Karpas-422 (cell line): ENCODE data around the gene OLFM2. TPM values are rescaled to one million over a fixed set of nuclear protein-coding genes. Genes with fewer than 3 reads are reported as not detected.

ENCODE experiments used
- DNase-seq: peaks from one replicate; pipeline ENCODE4 v3.0.0-alpha.2; 2015
- H2AFZ ChIP-seq: fragments of 200-600 bp; sonication (generic); 2 replicates; pipeline ENCODE4 v1.6.1; 2014; ENCODE audit warnings: antibody characterized with exemption, low read length, mixed read lengths
- H3K27ac ChIP-seq: fragments of 200-600 bp; sonication (generic); 2 replicates; pipeline ENCODE4 v1.5.1; 2014; ENCODE audit warnings: mild to moderate bottlenecking, low read length, moderate library complexity
- H3K27me3 ChIP-seq: fragments of 200-600 bp; sonication (generic); 2 replicates; pipeline ENCODE4 v1.6.1; 2014; ENCODE audit warnings: low read length, mixed read lengths
- H3K36me3 ChIP-seq: fragments of 200-600 bp; sonication (generic); 2 replicates; pipeline ENCODE4 v1.6.1; 2014; ENCODE audit warnings: low read length, mixed read lengths; ENCODE audit not compliant: insufficient read depth
- H3K4me1 ChIP-seq: fragments of 200-600 bp; sonication (generic); 2 replicates; pipeline ENCODE4 v1.6.1; 2014; ENCODE audit warnings: mild to moderate bottlenecking, low read length, mixed read lengths
- H3K4me2 ChIP-seq: fragments of 200-600 bp; sonication (generic); 2 replicates; pipeline ENCODE4 v1.6.1; 2014; ENCODE audit warnings: low read length, low read depth, mild to moderate bottlenecking; ENCODE audit not compliant: poor library complexity, severe bottlenecking
- H3K4me3 ChIP-seq: fragments of 200-600 bp; sonication (generic); 2 replicates; pipeline ENCODE4 v1.5.1; 2014; ENCODE audit warnings: mild to moderate bottlenecking, antibody characterized with exemption, low read length, mixed read lengths
- H3K79me2 ChIP-seq: fragments of 200-600 bp; sonication (generic); 2 replicates; pipeline ENCODE4 v1.6.1; 2014; ENCODE audit warnings: mild to moderate bottlenecking, low read length, mixed read lengths
- H3K9ac ChIP-seq: fragments of 200-600 bp; sonication (generic); 2 replicates; pipeline ENCODE4 v1.6.0; 2014; ENCODE audit warnings: low read length
- H3K9me2 ChIP-seq: fragments of 200-600 bp; sonication (generic), shearing (Covaris generic); replicated peaks from 2 replicates; pipeline ENCODE4 v1.6.0; 2014; ENCODE audit warnings: mild to moderate bottlenecking, low read length, moderate library complexity; ENCODE audit not compliant: insufficient read depth
- H3K9me3 ChIP-seq: fragments of 300-700, 200-600 bp; sonication (generic); 2 replicates; pipeline ENCODE4 v1.6.1; 2014; ENCODE audit warnings: low read length, mixed read lengths
- H4K20me1 ChIP-seq: fragments of 200-600 bp; sonication (generic); 2 replicates; pipeline ENCODE4 v1.6.1; 2014; ENCODE audit warnings: mild to moderate bottlenecking, antibody characterized with exemption, low read length, low read depth; ENCODE audit not compliant: insufficient read depth
- total RNA-seq: library from RNA; depleted of rRNA; stranded (reverse); fragments of >200 nt; shearing (Covaris generic); gene quantifications from 2 replicates; pipeline ENCODE4 v1.2.3, GENCODE V29; 2014; ENCODE audit warnings: low replicate concordance

Gene OLFM2
- total RNA-seq, 1 experiment from 2014 or later, result not detected

GRCh38 chr19:9883231-9883758 lies 53.0 kb downstream of the OLFM2 start:
- Histone ChIP-seq H3K9ac (no peak overlapping the region), H3K9me3 (no peaks in the 10 kb centered on the region), H3K9me2 (no peaks in the 10 kb centered on the region), H3K27me3 (no peaks in the 10 kb centered on the region), H2AFZ (no peak overlapping the region), H3K4me1 (no peaks in the 10 kb centered on the region), H3K4me3 (no peak overlapping the region), H3K27ac (no peak overlapping the region), H4K20me1 (no peaks in the 10 kb centered on the region), H3K36me3 (no peaks in the 10 kb centered on the region), H3K4me2 (no peak overlapping the region), H3K79me2 (no peaks in the 10 kb centered on the region)
- no peak for DNase-seq

DNA sequence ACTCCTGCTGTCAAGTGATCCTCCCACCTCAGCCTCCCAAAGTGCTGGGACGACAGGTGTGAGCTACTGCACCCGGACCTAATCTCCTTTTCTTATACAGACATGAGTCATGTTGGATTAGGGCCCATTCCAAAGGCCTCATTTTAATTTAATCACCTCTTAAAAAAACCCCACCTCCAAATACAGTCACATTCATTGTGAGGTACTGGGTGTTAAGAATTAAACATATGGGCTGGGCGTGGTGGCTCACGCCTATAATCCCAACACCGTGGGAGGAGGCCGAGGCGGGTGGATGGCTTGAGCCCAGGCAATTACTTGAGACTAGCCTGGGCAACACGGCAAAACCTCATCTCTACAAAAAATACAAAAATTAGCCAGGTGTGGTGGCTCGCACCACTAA lies 54.6 kb downstream of the OLFM2 start:
- Histone ChIP-seq H3K4me1 (no peaks in the 10 kb centered on the region; the same call in 1 of the 2 replicates), H3K36me3 (no peaks in the 10 kb centered on the region), H4K20me1 (no peaks in the 10 kb centered on the region), H3K4me3 (no peak overlapping the region), H3K4me2 (no peak overlapping the region), H2AFZ (no peak overlapping the region), H3K9ac (no peak overlapping the region), H3K27me3 (no peaks in the 10 kb centered on the region), H3K9me3 (no peaks in the 10 kb centered on the region), H3K79me2 (no peaks in the 10 kb centered on the region), H3K9me2 (no peaks in the 10 kb centered on the region), H3K27ac (no peak overlapping the region)
- DNase-seq, result no peak

GRCh38 chr19:9878511-9879196 lies 57.7 kb downstream of the OLFM2 start:
- H3K4me1 ChIP-seq, result no peaks in the 10 kb centered on the region; the same call in 1 of the 2 replicates
- no peaks in the 10 kb centered on the region for H4K20me1 ChIP-seq
- no peak overlapping the region for H3K9ac ChIP-seq
- H3K36me3 ChIP-seq, result no peaks in the 10 kb centered on the region
- no peak overlapping the region for H3K27ac ChIP-seq
- no peak overlapping the region for H2AFZ ChIP-seq
- no peaks in the 10 kb centered on the region for H3K9me2 ChIP-seq
- no peaks in the 10 kb centered on the region for H3K79me2 ChIP-seq
- H3K4me3 ChIP-seq, result no peak overlapping the region
- no peak for DNase-seq
- no peak overlapping the region for H3K4me2 ChIP-seq
- no peaks in the 10 kb centered on the region for H3K27me3 ChIP-seq
- H3K9me3 ChIP-seq, result no peaks in the 10 kb centered on the region

DNA sequence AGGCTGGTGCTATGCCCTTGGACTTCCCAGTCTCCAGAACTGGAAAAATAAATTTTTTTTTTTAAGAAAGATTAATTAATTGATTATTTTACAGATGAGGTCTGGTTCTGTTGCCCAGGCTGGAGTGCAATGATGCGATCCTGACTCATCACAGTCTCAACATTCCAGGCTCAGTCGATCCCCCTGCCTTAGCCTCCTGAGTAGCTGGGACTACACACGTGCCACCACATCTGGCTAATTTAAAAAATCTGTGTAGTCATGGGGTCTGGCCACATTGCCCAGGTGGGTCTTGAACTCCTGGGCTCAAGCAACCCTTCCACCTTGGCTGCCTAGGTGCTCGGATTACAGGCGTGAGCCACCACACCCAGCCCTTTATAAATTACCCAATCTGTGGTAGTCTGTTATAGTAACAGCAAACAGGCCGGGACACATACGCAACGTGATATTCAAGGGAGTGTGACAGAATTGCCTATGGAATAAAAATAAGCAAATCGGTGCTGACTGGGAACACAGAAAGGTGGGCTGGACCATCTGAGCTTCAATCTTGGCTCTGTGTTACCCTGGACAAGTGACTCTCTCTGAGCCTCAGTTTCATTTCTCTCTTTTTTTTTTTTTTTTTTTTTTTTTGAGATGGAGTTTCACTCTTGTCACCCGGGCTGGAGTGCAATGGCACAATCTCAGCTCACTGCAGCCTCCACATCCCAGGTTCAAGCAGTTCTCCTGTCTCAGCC lies 58.4 kb downstream of the OLFM2 start:
- H3K27me3 ChIP-seq, result no peaks in the 10 kb centered on the region
- no peaks in the 10 kb centered on the region for H3K79me2 ChIP-seq
- no peaks in the 10 kb centered on the region for H3K9me3 ChIP-seq
- no peak overlapping the region for H3K4me2 ChIP-seq
- no peak overlapping the region for H3K27ac ChIP-seq
- H3K36me3 ChIP-seq, result no peaks in the 10 kb centered on the region
- no peak overlapping the region for H3K4me3 ChIP-seq
- H3K4me1 ChIP-seq, result no peaks in the 10 kb centered on the region; the same call in 1 of the 2 replicates
- H2AFZ ChIP-seq, result no peak overlapping the region
- H3K9ac ChIP-seq, result no peak overlapping the region
- H4K20me1 ChIP-seq, result no peaks in the 10 kb centered on the region
- DNase-seq, result no peak
- H3K9me2 ChIP-seq, result no peaks in the 10 kb centered on the region

- Histone ChIP-seq H3K9ac (no peak overlapping the region), H3K4me2 (no peak overlapping the region), H3K27me3 (no peaks in the 10 kb centered on the region), H3K27ac (no peak overlapping the region), H3K4me3 (no peak overlapping the region), H3K36me3 (no peaks in the 10 kb centered on the region), H3K9me3 (no peaks in the 10 kb centered on the region), H4K20me1 (no peaks in the 10 kb centered on the region), H3K4me1 (no peaks in the 10 kb centered on the region; the same call in 1 of the 2 replicates), H2AFZ (no peak overlapping the region), H3K9me2 (no peaks in the 10 kb centered on the region), H3K79me2 (no peaks in the 10 kb centered on the region)
- DNase-seq, result no peak
Observed at GRCh38 chr19:9875796-9876195, 60.5 kb downstream of the OLFM2 start.

DNA sequence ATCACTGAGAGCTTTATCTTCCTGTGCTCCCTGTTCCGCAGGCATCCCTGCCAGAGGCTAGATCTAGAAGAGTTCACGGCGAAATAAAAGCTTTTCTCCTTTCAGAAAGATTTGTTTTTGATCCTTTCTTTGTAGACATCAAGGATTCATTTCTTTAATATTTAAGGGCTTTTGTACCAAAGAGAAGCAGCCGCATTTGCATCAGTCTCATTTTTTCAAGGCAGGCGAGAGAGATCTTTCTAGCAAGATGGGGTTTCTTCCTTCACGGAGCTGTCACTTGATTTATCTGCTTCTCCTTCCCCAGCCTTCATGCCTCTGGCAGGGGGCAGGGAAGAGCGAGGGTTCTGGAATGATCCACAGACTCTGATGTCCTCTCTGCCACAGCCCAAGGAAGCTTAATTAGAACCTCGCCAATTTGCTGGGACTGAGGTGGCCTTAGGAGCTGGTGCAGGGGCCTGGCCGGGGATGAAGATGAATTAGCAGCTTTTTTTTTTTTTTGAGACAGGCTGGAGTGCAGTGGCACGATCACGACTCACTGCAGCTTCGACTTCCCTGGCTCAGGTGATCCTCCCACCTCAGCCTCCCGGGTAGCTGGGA lies 61.2 kb downstream of the OLFM2 start:
- Histone ChIP-seq H2AFZ (no peak overlapping the region), H3K4me1 (no peaks in the 10 kb centered on the region; the same call in 1 of the 2 replicates), H3K9ac (no peak overlapping the region), H3K36me3 (no peaks in the 10 kb centered on the region), H4K20me1 (no peaks in the 10 kb centered on the region), H3K27me3 (no peaks in the 10 kb centered on the region), H3K9me3 (no peaks in the 10 kb centered on the region), H3K79me2 (no peaks in the 10 kb centered on the region), H3K4me3 (no peak overlapping the region), H3K9me2 (no peaks in the 10 kb centered on the region), H3K4me2 (no peak overlapping the region), H3K27ac (no peak overlapping the region)
- no peak for DNase-seq

GRCh38 chr19:9872618-9873242 lies 63.6 kb downstream of the OLFM2 start:
- Histone ChIP-seq H3K4me3 (no peak overlapping the region), H3K9me2 (no peaks in the 10 kb centered on the region), H4K20me1 (no peaks in the 10 kb centered on the region), H3K4me1 (no peaks in the 10 kb centered on the region), H3K9me3 (no peaks in the 10 kb centered on the region), H2AFZ (no peak overlapping the region), H3K9ac (no peak overlapping the region), H3K36me3 (no peaks in the 10 kb centered on the region), H3K79me2 (no peaks in the 10 kb centered on the region), H3K27me3 (no peaks in the 10 kb centered on the region), H3K27ac (no peak overlapping the region), H3K4me2 (no peak overlapping the region)
- DNase-seq, result no peak
